ENCODE measurements around the gene ZNF74.

GRCh38 chr22:20438678-20439492 is 44.9 kb downstream of the ZNF74 start:
- no peak for TF ChIP-seq POLR2AphosphoS5 (IDR thresholded peaks at IDR 0.05)
- no peak for TF ChIP-seq CTCF (IDR thresholded peaks at IDR 0.05)
- TF ChIP-seq POLR2A (IDR thresholded peaks at IDR 0.05): no peak

Measured in sigmoid colon (tissue), 4 donors.